ENCODE measurements around the gene FOLR3. TPM values are rescaled to one million over a fixed set of nuclear protein-coding genes. Genes with fewer than 3 reads are reported as not detected.

FOLR3 gene
- total and polyA plus RNA-seq, 9 of the 15 experiments (the other 6 are each of a cell fraction or from before 2014, with no cell fraction given), result not detected

- CTCF ChIA-PET (ENCODE audit: low intra/inter-chr PET ratio), result no interaction called here
- Histone ChIP-seq H3K4me1 (replicated peaks in 1 of 2; ENCODE audit: control insufficient read depth in 2 of 2, insufficient read depth in 2 of 2, low read length in 2 of 2) (peaks cover 0 to 6% of the 10 kb centered on the region in 2 experiments; a peak in 3 of 5 replicates), H3K79me2 (ENCODE audit: control insufficient read depth, insufficient read depth, low read length) (no peaks in the 10 kb centered on the region), H3K4me3 (no peak overlapping the region), H3K9me1 (ENCODE audit: control insufficient read depth, insufficient read depth, low read length) (no peaks in the 10 kb centered on the region), H3K9ac (ENCODE audit: insufficient read depth in 1 of 2, low read depth in 2 of 2, low read length in 2 of 2) (no peak overlapping the region), H4K20me1 (replicated peaks; ENCODE audit: control insufficient read depth, insufficient read depth, low read length) (no peaks in the 10 kb centered on the region), H3K27ac (ENCODE audit: extremely low read depth, low read depth, low read length) (no peak overlapping the region), H3K27me3 (ENCODE audit: control insufficient read depth in 2 of 2, insufficient read depth in 2 of 2, low read length in 2 of 2) (no peaks in the 10 kb centered on the region), H3K4me2 (ENCODE audit: insufficient read depth, low read length) (no peak overlapping the region), H2AFZ (ENCODE audit: low read depth, low read length) (no peak overlapping the region), H3K9me3 (replicated peaks; ENCODE audit: control insufficient read depth, insufficient read depth, low read depth, low read length) (no peaks in the 10 kb centered on the region), H3K36me3 (ENCODE audit: control insufficient read depth, insufficient read depth, low read length) (no peaks in the 10 kb centered on the region)
- FAIRE-seq (peak; percentile 11), DNase-seq (ENCODE audit: extremely low read depth in 1 of 4, low spot score in 3 of 4) (no peak), ATAC-seq (no peak; the same call in 2 of the 3 replicates)
- in situ Hi-C loops (cut with MboI), result no loop called here
- 73% methylated on average over 4 of the region's 4 CpGs for WGBS (ENCODE audit: insufficient coverage, low coverage, missing lambda C conversion rate)
- no TSS peak for BruUV-seq (replicated peaks)
- POLR2A ChIA-PET, result interaction anchor here (1.2 to 2.0 kb wide), 2 partner anchors 10 to 12 kb away, joined by 3 to 7 read pairs; no protein-coding TSS in a partner anchor
- TF ChIP-seq CBFA2T2 (conservative IDR thresholded peaks at IDR 0.05), result no peak
- no peak for TF ChIP-seq TEAD4 (IDR thresholded peaks at IDR 0.05; ENCODE audit: low read length)
- no peak for TF ChIP-seq TEAD4 (CRISPR knock-in tag; IDR thresholded peaks at IDR 0.05; ENCODE audit: borderline replicate concordance)
- TF ChIP-seq MBD2 (IDR thresholded peaks at IDR 0.05; ENCODE audit: borderline replicate concordance, low read depth), result no peak
- TF ChIP-seq HNRNPH1 (optimal IDR thresholded peaks at IDR 0.05; ENCODE audit: low read depth, low read length), result no peak
- intact Hi-C loops (cut with micrococcal nuclease), result no loop called here
Observed at GRCh38 chr11:72136684-72137262, 1.2 kb downstream of the FOLR3 start.

- CTCF ChIA-PET (ENCODE audit: low intra/inter-chr PET ratio), result no interaction called here
- BruUV-seq (replicated peaks), result no TSS peak
- Histone ChIP-seq H3K36me3 (ENCODE audit: control insufficient read depth, insufficient read depth, low read length) (no peaks in the 10 kb centered on the region), H2AFZ (ENCODE audit: low read depth, low read length) (no peak overlapping the region), H3K27ac (ENCODE audit: extremely low read depth, low read depth, low read length) (no peak overlapping the region), H3K4me3 (no peak overlapping the region), H4K20me1 (replicated peaks; ENCODE audit: control insufficient read depth, insufficient read depth, low read length) (no peaks in the 10 kb centered on the region), H3K4me1 (replicated peaks in 1 of 2; ENCODE audit: control insufficient read depth in 2 of 2, insufficient read depth in 2 of 2, low read length in 2 of 2) (peaks cover 3 to 6% of the 10 kb centered on the region in 2 experiments; a peak in 3 of 5 replicates), H3K27me3 (ENCODE audit: control insufficient read depth in 2 of 2, insufficient read depth in 2 of 2, low read length in 2 of 2) (no peaks in the 10 kb centered on the region), H3K79me2 (ENCODE audit: control insufficient read depth, insufficient read depth, low read length) (no peaks in the 10 kb centered on the region), H3K9me3 (replicated peaks; ENCODE audit: control insufficient read depth, insufficient read depth, low read depth, low read length) (no peaks in the 10 kb centered on the region), H3K9ac (ENCODE audit: insufficient read depth in 1 of 2, low read depth in 2 of 2, low read length in 2 of 2) (no peak overlapping the region), H3K4me2 (ENCODE audit: insufficient read depth, low read length) (no peak overlapping the region), H3K9me1 (ENCODE audit: control insufficient read depth, insufficient read depth, low read length) (no peaks in the 10 kb centered on the region)
- intact Hi-C loops (cut with micrococcal nuclease) (no loop called here), in situ Hi-C loops (cut with MboI) (no loop called here)
- no peak for DNase-seq (ENCODE audit: extremely low read depth in 1 of 4, low spot score in 3 of 4)
- POLR2A ChIA-PET, result interaction anchor here (0.5 to 2.2 kb wide), 7 partner anchors 9 to 84 kb away, joined by 3 to 5 read pairs (median 3); no protein-coding TSS in a partner anchor
- no peak for ATAC-seq
- FAIRE-seq, result no peak
- WGBS (ENCODE audit: insufficient coverage, low coverage, missing lambda C conversion rate), result 45% methylated on average over 7 of the region's 12 CpGs
- no peak for TF ChIP-seq NCOA4 (IDR thresholded peaks at IDR 0.05; ENCODE audit: partially characterized antibody)
- TF ChIP-seq ZKSCAN8 (CRISPR knock-in tag; IDR thresholded peaks at IDR 0.05), result no peak
- no peak for TF ChIP-seq MIER1 (IDR thresholded peaks at IDR 0.05; ENCODE audit: low read depth)
- TF ChIP-seq PBX2 (CRISPR knock-in tag; IDR thresholded peaks at IDR 0.05; ENCODE audit: low read depth), result no peak
- no peak for TF ChIP-seq PBX2 (tag; conservative IDR thresholded peaks at IDR 0.05; ENCODE audit: low read depth)
- TF ChIP-seq HDAC3 (IDR thresholded peaks at IDR 0.05; ENCODE audit: borderline replicate concordance, partially characterized antibody), result no peak
- TF ChIP-seq ZNF511 (CRISPR knock-in tag; IDR thresholded peaks at IDR 0.05), result no peak
- TF ChIP-seq NFYB (IDR thresholded peaks at IDR 0.05; ENCODE audit: extremely low read depth, insufficient read length), result no peak
Observed at GRCh38 chr11:72138821-72139390, 3.4 kb downstream of the FOLR3 start.
